HG03571 (cell line): ENCODE measurements around the gene TMEM170A.

ENCODE experiments used
- ATAC-seq: cut with Tn5 transposase; IDR thresholded peaks from one replicate; pipeline ENCODE4 v1.9.1; 2021; ENCODE audit not compliant: unreplicated experiment

TMEM170A gene

GRCh38 chr16:75406943-75407342 is 57.5 kb downstream of the TMEM170A start:
- ATAC-seq = no peak

DNA sequence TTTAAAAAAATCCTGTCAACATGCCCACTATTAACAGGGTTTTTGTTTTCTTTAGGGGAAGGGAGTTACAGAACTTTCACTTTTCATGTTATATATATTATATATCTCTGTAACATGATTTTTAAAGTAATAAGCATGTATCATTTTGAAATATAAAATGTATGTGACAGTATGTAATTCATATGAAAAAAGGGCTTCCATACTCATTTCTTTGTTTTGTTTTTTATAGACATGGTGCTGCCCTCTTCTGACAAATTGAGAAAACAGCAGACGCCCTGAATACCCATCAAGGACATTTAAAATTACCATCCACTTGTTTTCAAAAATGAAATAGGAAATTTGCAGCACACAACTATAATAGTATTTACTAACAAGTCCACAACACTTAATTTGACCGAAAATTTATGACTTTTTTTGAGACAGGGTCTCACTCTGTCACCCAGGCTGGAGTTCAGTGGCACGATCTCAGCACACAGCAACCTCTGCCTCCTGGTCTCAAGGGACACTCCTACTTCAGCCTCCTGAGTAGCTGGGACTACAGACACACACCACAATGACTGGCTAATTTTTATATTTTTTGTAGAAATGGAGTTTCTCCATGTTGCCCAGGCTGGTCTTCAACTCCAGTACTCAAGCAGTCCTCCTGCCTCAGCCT is 61.5 kb downstream of the TMEM170A start:
- ATAC-seq = no peak

DNA sequence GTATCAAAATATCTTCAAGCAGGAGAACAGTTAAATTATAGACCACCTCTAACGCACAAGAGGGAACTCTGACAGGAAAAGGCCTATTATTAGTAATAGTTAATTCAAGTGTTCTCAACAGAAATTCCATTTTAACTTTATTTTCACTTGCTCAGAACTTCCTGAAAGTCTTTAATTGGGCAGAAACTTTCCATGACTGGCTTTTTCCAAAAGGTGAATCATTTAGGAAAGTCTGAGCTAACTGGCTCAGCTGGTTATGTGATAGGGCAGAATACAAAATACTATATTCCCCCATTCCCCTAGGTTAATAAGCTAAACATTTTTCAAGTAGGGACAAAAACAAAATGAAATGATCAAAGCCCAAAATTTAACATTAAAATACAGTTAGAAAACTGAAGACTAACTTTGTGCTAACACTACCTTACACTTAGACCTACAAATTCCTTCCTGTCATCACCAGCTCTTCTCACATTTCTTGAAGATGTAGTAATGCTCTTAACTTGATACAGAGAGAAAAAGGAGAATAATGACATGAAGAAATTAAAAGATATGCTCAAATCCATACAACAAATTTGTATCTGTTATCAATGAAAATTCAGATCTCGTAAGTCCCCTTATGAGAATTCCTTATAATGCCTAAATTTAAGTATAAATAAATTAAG is 62.2 kb downstream of the TMEM170A start:
- ATAC-seq = no peak

- ATAC-seq = no peak
Observed at GRCh38 chr16:75401691-75402090, 62.8 kb downstream of the TMEM170A start.

DNA sequence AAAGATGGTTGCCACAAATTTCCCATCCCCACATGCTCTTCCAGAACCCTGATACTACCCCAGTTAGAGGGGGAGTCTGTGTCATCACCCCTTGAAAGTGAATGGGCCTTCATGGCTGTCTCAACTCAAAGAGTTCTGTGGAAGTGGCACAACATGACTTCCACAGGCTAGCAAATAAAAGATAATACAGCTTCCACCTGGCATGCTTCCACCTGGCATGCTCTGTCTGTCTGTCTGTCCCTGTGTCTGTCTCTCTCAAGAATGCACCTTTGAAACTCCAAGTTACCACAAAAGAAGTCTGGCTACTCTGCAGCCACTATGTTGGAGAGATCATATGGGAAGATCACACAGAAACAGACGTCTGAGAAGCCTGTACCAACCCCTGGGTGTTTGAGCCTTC is 66.2 kb downstream of the TMEM170A start:
- ATAC-seq = no peak

- no peak for ATAC-seq
Observed at GRCh38 chr16:75394941-75395340, 69.5 kb downstream of the TMEM170A start.
